NB4 (cell line): ENCODE measurements around the gene MPO.

Experiments used
- DNase-seq: peaks from one replicate; pipeline ENCODE4 v3.0.0; 2010; ENCODE audit warnings: low read depth
- H3K4me3 ChIP-seq: one replicate; pipeline ENCODE4 v1.5.1; 2011; ENCODE audit warnings: mild to moderate bottlenecking, low read depth, low read length, moderate library complexity
- MAX ChIP-seq: IDR thresholded peaks from 2 replicates; pipeline ENCODE4 v1.6.1; 2011; ENCODE audit warnings: low read depth, low read length
- MYC ChIP-seq: IDR thresholded peaks from 2 replicates; pipeline ENCODE4 v1.6.1; 2011; ENCODE audit warnings: low read depth, low read length
- POLR2A ChIP-seq: IDR thresholded peaks from 2 replicates; pipeline ENCODE4 v1.6.1; 2011; ENCODE audit warnings: mild to moderate bottlenecking; ENCODE audit not compliant: insufficient read length; ENCODE audit errors: extremely low read depth
- TF ChIP-seq, protein P1 (sequence below): IDR thresholded peaks from one replicate; pipeline ENCODE4 v1.5.1; 2012; ENCODE audit warnings: low read depth, low read length

Gene MPO

DNA sequence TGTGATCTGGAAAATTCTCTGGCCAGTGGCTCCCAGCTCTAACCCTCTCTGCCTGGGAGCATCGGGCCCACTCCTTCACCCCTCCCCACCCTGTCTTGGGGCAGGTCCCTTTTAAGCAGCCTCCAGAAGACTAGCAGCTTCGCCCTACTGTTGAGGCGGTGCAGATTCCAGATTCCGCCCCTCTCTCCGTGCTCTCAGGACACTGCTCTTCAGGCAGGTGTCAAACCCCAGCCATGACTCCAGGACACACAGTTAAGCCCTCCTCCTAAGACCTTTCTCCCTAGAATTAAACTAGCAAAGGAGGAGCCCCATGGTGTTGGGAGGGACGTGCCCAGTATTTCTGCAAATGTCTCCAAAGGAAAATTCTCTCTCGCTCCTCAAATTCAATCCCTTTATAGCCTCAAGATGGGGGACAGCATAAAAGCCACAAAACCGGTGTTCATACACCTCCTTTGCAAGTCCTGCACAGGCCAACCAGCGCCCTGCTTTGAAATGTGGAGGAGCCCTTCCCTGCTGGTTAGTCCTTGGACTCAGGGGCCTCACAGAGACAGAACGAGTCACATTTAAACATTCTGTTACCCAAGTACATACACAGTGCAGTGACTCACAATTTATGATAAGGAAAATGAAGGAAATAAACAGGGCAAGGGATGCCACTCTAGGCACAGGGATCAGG, 35.2 kb downstream of the MPO start:
- DNase-seq: no peak
- no peak overlapping the region for H3K4me3 ChIP-seq
- TF ChIP-seq, protein P1, sequence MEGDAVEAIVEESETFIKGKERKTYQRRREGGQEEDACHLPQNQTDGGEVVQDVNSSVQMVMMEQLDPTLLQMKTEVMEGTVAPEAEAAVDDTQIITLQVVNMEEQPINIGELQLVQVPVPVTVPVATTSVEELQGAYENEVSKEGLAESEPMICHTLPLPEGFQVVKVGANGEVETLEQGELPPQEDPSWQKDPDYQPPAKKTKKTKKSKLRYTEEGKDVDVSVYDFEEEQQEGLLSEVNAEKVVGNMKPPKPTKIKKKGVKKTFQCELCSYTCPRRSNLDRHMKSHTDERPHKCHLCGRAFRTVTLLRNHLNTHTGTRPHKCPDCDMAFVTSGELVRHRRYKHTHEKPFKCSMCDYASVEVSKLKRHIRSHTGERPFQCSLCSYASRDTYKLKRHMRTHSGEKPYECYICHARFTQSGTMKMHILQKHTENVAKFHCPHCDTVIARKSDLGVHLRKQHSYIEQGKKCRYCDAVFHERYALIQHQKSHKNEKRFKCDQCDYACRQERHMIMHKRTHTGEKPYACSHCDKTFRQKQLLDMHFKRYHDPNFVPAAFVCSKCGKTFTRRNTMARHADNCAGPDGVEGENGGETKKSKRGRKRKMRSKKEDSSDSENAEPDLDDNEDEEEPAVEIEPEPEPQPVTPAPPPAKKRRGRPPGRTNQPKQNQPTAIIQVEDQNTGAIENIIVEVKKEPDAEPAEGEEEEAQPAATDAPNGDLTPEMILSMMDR: no peak
- TF ChIP-seq MAX (no peak), MYC (no peak), POLR2A (no peak)

DNA sequence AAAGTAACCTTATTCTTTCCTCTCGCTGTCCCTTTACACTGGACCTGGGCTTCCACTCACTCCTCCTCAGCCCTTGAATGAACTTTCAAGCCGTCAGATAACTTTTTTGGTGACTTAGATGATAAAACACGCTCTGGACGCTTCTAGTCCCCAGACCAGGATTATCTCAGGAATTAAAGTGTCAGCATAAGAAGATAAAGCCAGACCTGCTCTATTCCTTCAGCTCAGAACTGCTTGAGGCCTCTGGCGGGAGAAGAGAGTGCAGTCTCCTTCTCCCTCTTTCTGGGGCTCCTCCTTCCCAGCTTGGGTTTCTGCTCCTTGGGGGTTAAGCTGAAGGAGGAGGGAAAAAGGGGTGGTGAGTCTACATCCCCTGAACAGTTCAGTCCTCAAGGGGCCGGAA, 35.8 kb downstream of the MPO start:
- no peak for DNase-seq
- H3K4me3 ChIP-seq: no peak overlapping the region
- TF ChIP-seq, protein P1: no peak
- TF ChIP-seq MYC (no peak), MAX (no peak), POLR2A (no peak)

- DNase-seq: no peak
- TF ChIP-seq, protein P1: no peak
- TF ChIP-seq MAX (no peak), MYC (no peak), POLR2A (no peak)
- H3K4me3 ChIP-seq: no peak overlapping the region
These were observed 38.5 kb downstream of the MPO start for GRCh38 chr17:58242171-58242784.

GRCh38 chr17:58239987-58240386, 40.7 kb downstream of the MPO start:
- H3K4me3 ChIP-seq: no peak overlapping the region
- no peak for DNase-seq
- TF ChIP-seq POLR2A: no peak
- no peak for TF ChIP-seq MYC
- no peak for TF ChIP-seq MAX
- TF ChIP-seq, protein P1: no peak

GRCh38 chr17:58238147-58238634, 42.5 kb downstream of the MPO start, which contains the start of gene LPO:
Gene LPO, plus strand, starts transcription at chr17:58238584. Its CDS starts 4,396 bp downstream, at chr17:58242980.
- TF ChIP-seq, protein P1: no peak
- TF ChIP-seq MAX: no peak
- TF ChIP-seq POLR2A: no peak
- no peak for TF ChIP-seq MYC
- no peak for DNase-seq
- H3K4me3 ChIP-seq: no peak within 1 kb of the TSS
